ENCODE data around the gene PECR. TPM values are rescaled to one million over a fixed set of nuclear protein-coding genes. Genes with fewer than 3 reads are reported as not detected.

The PECR gene
- total and polyA plus RNA-seq, 9 of the 15 experiments (the other 6 are each of a cell fraction or from before 2014, with no cell fraction given): 1.1 to 10.3 (median 8.2) TPM

GRCh38 chr2:216043949-216044348 is 37.7 kb downstream of the PECR start:
- no peaks in the 10 kb centered on the region for H3K79me2 ChIP-seq (ENCODE audit: control insufficient read depth, insufficient read depth, low read length)
- ChIA-PET CTCF (ENCODE audit: low intra/inter-chr PET ratio) (no interaction called here), POLR2A (interaction anchor here (0.8 kb wide), 1 partner anchor 21 kb away, joined by 3 read pairs; no protein-coding TSS in a partner anchor)
- H3K4me1 ChIP-seq (replicated peaks in 1 of 2; ENCODE audit: control insufficient read depth in 2 of 2, insufficient read depth in 2 of 2, low read length in 2 of 2): no peaks in the 10 kb centered on the region; a peak in 1 of 5 replicates
- H3K36me3 ChIP-seq (ENCODE audit: control insufficient read depth, insufficient read depth, low read length): no peaks in the 10 kb centered on the region
- DNase-seq (ENCODE audit: extremely low read depth in 1 of 4, low spot score in 3 of 4): no peak
- in situ Hi-C loops (cut with MboI) (no loop called here), intact Hi-C loops (cut with micrococcal nuclease) (no loop called here)
- BruUV-seq (replicated peaks): no TSS peak
- H4K20me1 ChIP-seq (replicated peaks; ENCODE audit: control insufficient read depth, insufficient read depth, low read length): no peaks in the 10 kb centered on the region
- H3K9ac ChIP-seq (ENCODE audit: insufficient read depth in 1 of 2, low read depth in 2 of 2, low read length in 2 of 2): no peak overlapping the region
- no peak for FAIRE-seq
- TF ChIP-seq JUND (IDR thresholded peaks at IDR 0.05; ENCODE audit: borderline replicate concordance, low read depth, low read length) (no peak), JUND (tag; IDR thresholded peaks at IDR 0.05; ENCODE audit: borderline replicate concordance, low read depth, low read length) (no peak), TCF7 (IDR thresholded peaks at IDR 0.05; ENCODE audit: borderline replicate concordance) (no peak), E2F6 (IDR thresholded peaks at IDR 0.05; ENCODE audit: borderline replicate concordance in 1 of 2, extremely low read depth in 1 of 2, insufficient read depth in 1 of 2, insufficient read length in 1 of 2, low read depth in 1 of 2, low read length in 1 of 2, poor library complexity in 1 of 2, severe bottlenecking in 1 of 2) (no peak), ZNF518B (CRISPR knock-in tag; IDR thresholded peaks at IDR 0.05) (no peak), PTBP1 (IDR thresholded peaks at IDR 0.05; ENCODE audit: low read depth, low read length) (no peak), BCOR (IDR thresholded peaks at IDR 0.05) (no peak), ID3 (CRISPR knock-in tag; IDR thresholded peaks at IDR 0.05) (no peak), ID3 (tag; IDR thresholded peaks at IDR 0.05) (no peak), CC2D1A (IDR thresholded peaks at IDR 0.05) (no peak)
- TF ChIP-seq, protein P1, sequence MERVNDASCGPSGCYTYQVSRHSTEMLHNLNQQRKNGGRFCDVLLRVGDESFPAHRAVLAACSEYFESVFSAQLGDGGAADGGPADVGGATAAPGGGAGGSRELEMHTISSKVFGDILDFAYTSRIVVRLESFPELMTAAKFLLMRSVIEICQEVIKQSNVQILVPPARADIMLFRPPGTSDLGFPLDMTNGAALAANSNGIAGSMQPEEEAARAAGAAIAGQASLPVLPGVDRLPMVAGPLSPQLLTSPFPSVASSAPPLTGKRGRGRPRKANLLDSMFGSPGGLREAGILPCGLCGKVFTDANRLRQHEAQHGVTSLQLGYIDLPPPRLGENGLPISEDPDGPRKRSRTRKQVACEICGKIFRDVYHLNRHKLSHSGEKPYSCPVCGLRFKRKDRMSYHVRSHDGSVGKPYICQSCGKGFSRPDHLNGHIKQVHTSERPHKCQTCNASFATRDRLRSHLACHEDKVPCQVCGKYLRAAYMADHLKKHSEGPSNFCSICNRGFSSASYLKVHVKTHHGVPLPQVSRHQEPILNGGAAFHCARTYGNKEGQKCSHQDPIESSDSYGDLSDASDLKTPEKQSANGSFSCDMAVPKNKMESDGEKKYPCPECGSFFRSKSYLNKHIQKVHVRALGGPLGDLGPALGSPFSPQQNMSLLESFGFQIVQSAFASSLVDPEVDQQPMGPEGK (CRISPR knock-in tag; IDR thresholded peaks at IDR 0.05; ENCODE audit: borderline replicate concordance): no peak
- no peaks in the 10 kb centered on the region for H3K27me3 ChIP-seq (ENCODE audit: control insufficient read depth in 2 of 2, insufficient read depth in 2 of 2, low read length in 2 of 2)
- ATAC-seq: no peak
- no peak overlapping the region for H3K4me3 ChIP-seq
- no peak overlapping the region for H3K27ac ChIP-seq (ENCODE audit: extremely low read depth, low read depth, low read length)
- no peaks in the 10 kb centered on the region for H3K9me3 ChIP-seq (replicated peaks; ENCODE audit: control insufficient read depth, insufficient read depth, low read depth, low read length)
- WGBS (ENCODE audit: insufficient coverage, low coverage, missing lambda C conversion rate): 53% methylated on average over 5 of the region's 5 CpGs
- no peak overlapping the region for H3K4me2 ChIP-seq (ENCODE audit: insufficient read depth, low read length)
- H2AFZ ChIP-seq (ENCODE audit: low read depth, low read length): no peak overlapping the region
- H3K9me1 ChIP-seq (ENCODE audit: control insufficient read depth, insufficient read depth, low read length): peaks cover 3% of the 10 kb centered on the region
